Gastrocnemius medialis (tissue), 4 donors: ENCODE data around the gene SLC16A1.

ENCODE experiments used
- CTCF ChIP-seq, 5 experiments: fragments of 450-650 bp in 3 of 5; fragments of 200-600 bp in 2 of 5; sonication (generic) in 2 of 5; IDR thresholded peaks in 4 of 5; conservative IDR thresholded peaks in 1 of 5; 1 replicate in 4 of 5; 2 replicates in 1 of 5; pipeline ENCODE4 v1.5.1; 2016 to 2019; ENCODE audit warnings: antibody characterized with exemption in 5 of 5, mild to moderate bottlenecking in 3 of 5, moderate library complexity in 3 of 5
- POLR2A ChIP-seq, 2 donors: fragments of 450-650 bp; IDR thresholded peaks; one replicate each; pipeline ENCODE4 v1.6.1; 2017; ENCODE audit warnings: antibody characterized with exemption in 2 of 2, mild to moderate bottlenecking in 2 of 2, moderate library complexity in 2 of 2

GRCh38 chr1:112893288-112894009 lies 62.5 kb downstream of the SLC16A1 start:
- TF ChIP-seq CTCF (IDR thresholded peaks at IDR 0.05 in 4 of 5, conservative IDR thresholded peaks at IDR 0.05 in 1 of 5), result no peak
- TF ChIP-seq POLR2A (IDR thresholded peaks at IDR 0.05), result no peak
